Stimulated activated CD8-positive, alpha-beta memory T cell treated with anti-CD3 and anti-CD28 coated beads, Interleukin-15, amount 100 ng/mL, for 48 hours (primary cell): ENCODE results near the gene RBBP8NL.

Source experiments
- DNase-seq, 2 donors: peaks; one replicate each; pipeline ENCODE4 v3.0.0-alpha.2; 2020; ENCODE audit warnings: low read depth in 2 of 2

RBBP8NL gene

DNA sequence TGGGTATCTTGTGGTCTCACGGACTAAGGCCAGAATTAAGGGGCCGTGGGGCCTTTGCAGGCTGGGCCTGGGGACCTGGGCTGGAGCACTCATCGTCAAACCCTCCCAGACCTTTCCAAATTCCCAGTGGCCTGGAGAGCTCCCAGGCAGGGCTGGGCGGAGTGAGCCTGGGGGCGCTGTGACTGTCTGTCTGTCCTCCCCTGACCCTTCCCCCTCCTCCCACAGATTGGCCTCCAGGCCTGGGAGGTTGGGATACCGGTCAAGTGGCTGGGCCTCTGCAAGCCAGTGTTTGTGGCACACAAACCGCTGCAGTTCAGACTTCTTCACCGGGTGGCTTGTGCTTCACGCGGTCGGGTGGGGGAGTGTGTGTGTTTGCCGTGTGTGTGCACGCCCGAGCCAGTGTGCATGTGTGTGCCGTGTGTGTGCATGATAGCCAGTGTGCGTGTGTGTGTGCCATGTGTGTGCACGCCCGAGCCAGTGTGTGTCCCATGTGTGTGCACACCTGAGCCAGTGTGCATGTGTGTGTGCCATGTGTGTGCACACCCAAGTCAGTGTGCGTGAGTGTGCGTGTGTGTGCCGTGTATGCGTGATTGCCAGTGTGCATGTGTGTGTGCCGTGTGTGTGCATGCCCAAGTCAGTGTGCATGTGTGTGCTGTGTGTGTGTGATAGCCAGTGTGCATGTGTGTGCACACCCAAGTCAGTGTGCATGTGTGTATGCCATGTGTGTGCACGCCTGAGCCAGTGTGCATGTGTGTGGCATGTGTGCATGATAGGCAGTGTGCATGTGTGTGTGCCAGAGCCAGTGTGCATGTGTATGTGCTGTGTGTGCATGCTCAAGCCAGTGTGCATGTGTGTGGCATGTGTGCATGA lies 6.3 kb downstream of the RBBP8NL start:
- DNase-seq = no peak

DNA sequence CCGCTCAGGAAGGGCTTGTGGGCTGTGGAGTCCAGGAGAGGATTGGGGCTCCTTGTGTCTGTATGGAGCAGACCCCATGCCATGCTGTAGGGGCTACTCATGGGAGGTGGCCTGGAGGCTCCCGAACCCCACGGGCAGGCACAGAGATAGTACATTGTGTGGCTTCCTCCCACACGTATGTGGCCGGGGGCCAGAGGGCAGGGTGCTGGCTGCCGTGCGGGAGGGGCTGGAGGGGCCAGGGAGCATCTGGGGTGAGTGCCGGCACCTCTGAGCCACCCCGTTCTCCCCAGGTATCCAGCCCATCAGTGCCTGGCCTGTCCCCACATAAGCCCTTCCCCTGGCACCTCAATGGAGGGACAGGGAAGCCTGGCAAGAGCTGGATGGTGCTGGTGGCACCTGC lies 7.6 kb downstream of the RBBP8NL start:
- no peak for DNase-seq

DNA sequence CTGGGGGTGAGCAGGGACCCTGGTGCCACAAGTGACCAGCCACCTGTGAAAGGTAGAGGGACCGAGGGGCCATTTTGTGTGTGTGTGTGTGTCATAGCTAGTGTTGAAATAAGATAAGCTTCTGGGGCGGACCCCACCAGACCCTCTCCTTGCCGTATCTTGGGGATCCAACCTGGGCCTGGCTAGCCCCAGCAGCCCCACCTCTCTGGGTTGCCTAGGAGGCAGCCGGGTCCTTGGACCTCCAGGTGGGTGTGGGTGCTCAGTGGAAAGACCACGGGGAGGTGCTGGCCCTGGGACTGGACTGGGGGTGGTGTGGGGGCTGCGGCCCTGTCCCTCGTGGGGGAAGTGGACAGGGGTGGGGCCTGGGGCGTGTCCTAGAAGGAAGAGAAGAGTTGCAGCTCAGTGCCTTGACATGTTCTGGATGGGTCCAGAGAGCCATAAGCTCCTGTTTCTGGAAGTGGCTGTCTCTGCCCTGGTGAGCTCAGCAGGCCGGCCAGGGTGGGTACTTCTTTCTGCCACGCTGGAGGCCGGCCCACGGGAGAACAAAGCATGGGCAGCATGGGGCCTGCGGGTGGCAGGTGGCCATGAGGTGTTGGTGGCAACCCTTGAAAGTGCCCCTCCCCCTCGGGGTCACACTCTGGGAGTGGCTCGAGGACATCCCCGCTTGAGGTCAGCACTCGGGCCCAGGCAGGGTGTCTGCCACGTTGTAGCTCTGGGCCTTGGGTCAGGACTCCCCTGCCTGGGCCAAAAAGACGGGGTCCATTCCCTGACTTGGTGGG lies 8.4 kb downstream of the RBBP8NL start:
- DNase-seq = no peak

DNA sequence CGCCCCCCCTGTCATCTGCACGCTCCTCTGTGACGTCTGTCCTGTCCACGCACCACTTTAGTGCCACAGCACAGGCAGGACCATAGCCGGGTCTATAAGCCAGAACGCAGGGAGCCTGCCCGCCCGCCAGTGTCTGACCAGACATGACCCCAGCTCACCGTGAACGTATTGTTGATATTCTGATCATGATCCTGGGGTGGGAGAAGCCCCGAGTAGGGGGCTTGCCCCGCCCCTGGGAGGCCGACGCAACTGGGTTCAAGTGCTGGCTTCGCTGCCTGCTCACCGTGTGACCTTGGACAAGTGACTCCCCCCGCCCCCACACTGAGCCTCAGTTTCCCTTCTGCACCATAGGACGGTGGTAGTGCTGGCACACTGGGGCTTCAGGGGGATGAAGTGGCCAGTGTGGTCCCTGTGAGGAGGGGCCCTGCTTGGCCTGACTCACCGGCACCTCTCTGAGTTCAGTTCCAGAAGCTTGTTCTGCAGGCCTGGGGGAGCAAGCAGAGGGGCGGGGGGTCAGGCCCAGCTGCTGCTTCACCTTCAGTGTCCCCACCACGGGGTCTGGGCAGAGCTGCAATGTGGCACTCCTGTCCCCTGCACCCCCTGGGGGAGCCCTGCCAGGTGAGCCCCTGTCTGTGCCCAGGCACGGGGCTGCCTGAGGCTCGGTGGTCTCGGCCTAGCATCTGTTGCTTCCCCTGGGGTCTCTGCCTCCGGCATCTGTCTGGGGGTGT lies 9.2 kb downstream of the RBBP8NL start:
- DNase-seq = no peak

DNA sequence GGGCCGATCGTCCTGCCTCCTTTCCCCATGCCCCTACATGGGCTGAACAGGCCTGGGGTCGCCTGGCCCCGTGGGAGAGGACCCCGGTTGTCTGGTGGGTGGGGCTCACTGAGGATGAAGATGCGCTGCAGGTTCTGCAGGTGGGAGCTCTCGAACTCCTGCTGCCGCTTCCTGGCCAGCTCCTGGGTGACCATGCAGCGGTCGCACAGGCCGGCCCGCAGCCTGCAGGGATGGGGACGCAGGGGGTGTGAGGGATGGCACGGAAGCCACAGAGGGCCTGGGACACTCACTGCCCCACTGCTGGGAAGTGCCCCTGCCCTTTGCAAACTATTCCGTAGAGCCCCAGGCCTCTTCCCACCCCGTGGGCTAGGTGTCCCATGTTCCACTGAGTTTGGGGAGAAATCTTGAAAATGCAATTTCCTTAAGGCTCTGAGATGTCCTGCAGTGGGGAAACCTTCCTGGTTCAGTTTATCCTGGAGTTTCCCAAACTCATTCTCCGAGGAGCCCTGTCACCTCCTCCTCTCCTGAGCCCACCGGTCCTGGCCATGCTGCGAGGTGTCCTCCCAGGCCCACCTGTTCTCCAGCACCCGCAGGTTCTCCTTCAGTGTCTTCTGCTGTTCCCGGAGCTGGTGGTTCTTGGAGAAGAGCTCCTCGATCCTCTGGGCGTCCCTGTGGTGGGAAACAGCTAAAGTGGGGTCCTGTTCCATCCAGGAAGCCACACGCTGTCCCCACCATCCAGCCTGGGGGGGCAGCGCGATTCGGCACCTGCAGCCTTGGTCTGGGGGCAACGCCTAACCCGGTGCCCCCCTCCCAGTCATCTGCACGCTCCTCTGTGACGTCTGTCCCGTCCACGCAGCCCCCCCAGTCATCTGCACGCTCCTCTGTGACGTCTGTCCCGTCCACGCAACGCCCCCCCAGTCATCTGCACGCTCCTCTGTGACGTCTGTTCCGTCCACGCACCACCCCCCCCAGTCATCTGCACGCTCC lies 10.4 kb downstream of the RBBP8NL start:
- DNase-seq = no peak

DNA sequence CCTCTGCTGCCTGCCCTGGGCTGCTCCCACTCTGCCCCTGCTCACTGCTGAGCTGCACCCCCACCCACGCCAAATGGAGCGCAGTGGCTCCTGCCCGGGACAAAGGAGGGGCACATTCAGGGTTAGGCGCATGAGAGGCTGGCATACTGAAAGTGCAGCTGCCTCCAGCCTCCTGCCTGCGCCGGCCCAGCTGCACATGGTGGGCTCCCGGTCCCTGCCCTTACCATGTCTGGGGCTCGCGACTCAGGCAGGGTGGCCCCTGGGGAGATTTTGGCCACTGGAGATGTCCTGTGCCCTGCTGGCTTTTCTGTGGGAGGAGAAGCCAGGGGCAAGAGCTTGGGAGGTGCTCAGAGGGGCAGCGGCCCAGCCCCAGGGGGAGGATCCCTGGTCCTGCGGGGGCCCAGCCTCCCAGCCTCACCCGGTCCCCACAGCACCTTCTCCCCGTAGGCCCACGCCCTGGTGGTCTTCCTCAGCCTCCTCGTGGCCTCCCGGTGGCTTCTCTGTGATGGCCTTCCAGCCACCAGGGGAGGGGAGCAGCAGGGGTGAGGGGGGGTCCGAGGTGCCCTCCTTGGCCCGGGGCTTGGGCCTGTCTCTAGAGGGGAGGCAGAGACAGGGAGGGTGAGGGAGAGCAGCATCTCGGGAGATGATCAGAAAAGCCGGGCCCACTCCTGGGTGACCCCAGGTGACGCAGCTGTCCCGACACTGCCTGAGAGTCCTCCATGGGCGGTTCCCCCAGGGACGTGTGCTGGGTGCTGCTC lies 11.8 kb downstream of the RBBP8NL start:
- no peak for DNase-seq

DNA sequence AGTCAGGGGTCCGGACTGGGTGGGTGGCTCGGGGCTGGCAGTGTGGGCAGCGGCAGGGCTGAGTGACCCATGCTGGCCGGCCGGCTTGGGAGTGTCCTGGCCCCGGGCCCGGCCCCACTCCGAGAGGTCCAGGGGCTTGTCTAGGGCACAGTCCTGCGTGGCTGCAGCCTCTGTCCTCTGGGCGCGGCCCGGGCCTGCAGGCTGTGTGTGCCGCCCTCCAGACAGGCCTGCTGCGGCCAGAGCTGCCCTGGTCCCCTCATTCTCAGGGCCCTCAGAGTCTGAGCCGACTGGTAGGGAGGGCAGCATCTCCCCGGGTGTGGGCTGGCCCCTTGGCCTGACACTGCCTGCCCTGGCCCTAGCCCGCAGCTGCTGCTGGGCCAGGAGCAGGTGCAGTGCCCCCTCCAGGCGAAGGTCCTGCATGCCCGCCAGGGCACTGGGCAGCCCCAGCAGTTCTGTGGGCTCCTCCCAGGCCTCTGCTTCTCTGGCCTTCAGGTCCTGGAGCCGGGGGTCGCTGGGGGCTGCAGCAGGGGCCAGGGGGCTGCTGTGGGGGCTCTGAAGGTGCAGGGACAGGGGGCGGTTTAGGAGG lies 13.3 kb downstream of the RBBP8NL start:
- no peak for DNase-seq

DNA sequence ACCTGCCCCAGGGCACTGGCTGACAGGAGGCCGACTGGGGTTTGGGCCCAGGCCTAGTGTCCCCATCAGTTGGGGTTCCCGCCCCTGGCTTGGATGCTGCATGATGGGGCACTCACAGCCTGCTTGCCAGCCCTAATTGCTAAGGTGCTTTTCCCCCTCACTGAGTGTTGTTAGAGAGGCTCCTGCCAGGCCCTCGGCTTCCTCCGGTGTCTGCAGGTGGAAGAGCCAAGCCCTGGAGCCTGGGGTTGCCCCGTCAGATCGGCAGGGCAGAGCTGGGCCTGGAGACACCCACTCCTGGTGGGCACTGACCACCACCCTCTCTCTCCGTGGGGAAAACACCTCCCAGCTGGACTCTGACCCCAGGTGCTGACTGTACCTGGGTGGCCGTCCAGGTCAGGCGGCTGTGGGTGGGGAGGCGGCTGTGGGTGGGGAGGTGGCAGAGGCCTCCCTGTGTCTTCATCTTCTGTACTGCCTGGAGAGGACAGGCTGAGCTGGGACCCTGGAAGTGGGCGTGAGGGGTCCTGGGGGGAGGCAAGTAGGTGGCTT lies 14.2 kb downstream of the RBBP8NL start:
- no peak for DNase-seq

DNA sequence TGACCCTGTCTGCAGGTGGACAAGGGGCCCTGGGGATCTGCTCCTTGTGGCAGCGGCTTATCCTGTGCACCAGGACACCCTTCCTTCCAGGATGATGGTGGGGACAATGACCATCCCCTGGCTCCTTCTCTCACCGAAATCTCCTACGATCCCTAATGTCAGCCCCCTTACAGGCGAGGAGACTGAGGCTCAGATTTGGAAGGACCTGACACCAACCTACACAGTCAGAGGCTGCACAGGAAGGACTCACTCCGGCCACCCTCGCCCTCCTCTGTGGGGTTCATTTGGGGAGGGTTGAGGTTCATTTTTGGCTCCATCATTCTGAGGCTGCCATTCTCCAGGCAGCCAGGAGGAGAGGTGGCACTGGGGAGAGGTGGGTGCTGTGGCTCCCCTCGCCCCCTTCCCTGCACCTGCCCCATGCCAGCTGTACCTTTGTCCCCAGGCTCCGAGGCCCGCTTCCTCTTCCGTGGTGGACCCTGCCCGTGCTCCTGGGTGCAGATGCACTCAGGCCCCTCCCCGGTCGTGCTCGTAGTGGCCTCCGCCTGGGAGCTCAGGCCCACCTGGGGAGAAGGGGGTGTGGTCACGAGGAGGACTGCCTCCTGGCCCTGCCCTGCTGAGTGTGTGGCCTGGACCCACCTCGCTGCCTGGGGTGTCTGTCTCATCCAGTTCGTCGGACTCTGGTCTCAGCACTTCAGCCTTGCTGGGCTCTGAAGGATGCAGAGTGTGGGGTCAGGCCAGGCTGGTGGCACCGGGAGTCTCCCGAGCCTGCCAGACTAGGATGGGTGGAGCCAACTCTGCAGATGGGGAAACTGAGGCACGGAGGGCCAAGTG lies 14.9 kb downstream of the RBBP8NL start:
- DNase-seq = no peak

DNA sequence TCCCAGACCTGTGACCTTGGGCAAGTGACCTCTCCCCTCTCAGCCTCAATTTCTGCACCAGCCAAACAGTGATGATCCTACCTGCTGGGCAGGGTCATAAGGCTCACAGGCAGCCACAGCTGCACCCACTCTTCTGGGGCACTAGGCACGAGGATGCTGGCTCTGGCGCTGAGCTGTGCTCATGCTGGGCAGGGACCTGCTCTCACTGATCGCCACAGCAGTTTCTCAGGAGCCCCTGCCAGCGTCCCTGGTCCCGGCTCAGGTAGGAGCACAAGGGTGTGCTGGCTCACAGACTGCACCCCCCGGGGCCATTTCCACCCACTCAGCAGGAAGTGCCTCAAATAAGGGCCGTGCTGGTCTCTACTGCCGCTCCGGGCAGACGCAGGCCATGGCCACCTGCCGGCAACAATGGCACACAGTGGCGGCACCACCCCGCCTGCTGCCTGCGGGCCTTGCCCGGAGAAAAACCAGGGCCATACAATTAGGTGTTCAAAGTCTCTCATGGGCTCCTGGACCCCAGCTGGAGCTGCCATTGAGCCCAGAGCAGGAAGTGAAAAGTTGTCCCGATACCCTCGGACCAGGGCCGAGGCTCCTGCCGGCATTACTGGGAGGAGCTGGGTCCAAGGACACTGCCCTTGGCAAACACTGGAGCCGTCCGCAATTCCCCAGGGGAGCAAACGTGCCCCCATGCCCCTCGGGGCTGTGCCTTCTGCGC lies 15.7 kb downstream of the RBBP8NL start:
- no peak for DNase-seq

DNA sequence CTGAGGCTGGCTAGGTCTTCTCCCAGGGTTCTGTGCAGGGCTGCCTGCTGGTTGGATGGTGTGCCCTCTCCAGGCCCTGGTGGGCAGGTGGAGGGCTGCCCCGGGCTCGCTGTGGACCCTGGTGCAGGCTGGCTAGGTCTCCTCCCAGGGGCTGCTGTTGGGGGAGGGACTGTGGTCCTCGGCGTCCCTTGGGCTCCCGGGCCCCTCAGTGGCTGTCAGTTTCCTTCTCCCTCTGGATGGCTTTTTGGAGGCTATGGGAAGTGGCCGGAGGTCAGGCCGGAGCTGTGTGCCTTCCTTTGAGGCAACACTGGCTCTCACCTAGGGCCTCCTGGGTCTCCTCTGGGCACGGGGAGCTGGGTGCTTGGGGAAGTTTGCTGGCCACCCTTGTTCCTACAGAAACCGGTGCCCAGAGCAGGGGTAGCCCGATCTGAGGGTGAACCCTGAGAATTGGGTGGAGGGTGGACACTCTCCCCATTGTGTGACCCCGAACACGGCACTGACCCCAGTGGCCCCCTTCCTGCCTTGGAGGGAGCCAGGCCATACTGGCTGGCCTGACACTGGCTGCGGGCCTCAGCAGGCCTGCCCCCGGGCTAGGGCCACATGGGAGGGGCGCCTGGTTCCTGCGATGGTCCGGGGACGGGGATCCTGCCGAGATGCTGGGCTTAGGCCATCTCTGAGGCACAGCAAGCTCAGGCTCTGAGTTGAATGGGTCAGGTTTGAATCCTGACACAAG lies 16.4 kb downstream of the RBBP8NL start:
- DNase-seq = no peak

DNA sequence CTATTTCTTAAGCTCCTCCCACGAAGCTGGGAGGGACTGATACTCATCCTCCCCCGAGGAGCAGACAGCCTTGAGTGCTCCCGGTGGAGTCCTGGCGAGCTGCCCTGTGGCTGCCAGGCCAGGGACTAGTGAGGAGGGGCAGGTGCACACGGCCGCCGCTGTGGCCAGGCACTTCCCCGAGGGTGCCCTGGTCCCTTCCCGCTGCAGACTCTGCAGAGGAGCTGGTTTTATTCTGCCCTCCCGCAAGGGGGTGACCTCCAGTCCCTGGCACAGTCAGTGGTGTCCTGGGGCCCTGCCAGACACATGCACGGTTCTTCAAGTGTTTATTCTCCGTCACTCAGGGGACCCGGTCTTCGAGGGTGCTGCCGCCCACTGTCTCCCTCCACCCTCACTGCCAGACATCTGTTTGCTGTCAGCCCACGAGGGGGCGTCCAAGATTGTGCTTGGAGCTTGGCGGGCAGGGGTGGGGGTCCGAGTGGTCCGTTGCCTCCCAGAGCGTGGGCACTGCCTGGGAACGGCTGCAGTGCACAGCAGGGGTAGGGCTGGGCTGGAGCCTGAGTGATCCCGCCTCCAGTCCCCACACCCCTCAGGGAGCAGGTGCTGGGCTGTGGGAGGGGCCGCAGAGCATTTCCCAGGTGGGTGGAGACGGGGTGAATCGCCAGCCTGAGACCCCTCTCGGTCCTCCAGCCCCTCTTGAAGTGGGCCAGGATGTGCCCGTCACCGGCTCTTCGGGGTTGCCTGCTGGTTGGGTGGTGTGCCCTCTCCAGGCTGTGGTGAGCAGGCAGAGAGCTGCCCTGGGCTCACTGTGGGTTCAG lies 17.2 kb downstream of the RBBP8NL start:
- DNase-seq = no peak

DNA sequence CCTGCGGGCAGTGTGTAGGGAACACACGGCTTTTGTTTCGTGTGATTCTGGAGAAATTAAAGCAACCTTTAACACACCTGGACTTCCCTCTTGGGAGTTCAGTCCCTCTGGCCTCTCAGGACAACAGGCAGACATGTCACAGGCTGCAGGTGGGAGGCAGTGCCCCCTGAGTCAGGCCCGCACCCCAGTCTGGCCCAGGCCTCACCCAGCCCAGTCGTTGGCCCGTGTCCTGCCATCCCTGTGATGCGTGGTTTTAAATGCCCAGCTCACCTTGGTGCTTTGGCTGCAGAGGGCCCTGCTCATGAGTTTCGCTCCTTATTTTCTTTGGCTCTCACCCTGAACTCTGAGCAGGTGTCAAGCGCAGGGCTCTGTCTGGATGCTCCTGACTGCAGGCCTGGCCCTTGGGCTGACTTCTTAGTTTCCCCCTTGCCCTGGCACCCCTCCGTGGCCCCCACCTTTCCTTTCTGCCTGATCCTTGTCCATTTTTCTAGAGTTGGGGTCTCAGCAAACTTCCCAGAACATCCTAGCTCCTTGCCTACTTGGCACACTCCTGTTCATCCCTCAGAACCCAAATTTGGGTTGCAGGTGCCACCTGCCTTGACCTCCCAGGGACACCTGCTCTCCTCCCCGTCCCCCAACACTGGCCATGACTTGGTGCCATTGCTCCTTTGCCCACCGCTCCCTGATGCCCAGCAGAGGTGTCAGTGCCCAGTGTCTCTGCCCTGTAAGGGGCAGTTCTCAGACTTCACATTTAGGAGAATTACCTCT lies 18.1 kb downstream of the RBBP8NL start:
- DNase-seq = no peak

DNA sequence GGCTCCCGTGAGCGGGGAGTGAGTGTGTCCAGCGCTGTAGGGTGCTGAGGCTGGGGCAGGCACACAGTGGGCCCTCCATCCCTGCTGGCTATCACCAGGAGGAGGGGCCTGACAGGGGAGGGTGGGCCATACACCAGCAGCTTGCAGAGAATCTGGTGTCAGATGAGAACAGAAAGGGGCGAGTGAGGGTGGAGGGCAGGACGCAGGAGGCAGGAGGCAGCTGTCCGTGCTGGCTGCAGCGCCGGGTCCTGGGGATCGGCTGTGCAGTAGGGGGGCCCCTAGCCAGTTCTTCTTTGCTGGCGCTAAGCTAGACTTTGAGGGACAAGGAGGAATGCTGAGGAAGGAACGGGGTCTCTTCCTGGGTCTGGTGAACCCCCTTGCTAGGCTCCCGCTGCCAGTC lies 18.7 kb downstream of the RBBP8NL start:
- DNase-seq = no peak

DNA sequence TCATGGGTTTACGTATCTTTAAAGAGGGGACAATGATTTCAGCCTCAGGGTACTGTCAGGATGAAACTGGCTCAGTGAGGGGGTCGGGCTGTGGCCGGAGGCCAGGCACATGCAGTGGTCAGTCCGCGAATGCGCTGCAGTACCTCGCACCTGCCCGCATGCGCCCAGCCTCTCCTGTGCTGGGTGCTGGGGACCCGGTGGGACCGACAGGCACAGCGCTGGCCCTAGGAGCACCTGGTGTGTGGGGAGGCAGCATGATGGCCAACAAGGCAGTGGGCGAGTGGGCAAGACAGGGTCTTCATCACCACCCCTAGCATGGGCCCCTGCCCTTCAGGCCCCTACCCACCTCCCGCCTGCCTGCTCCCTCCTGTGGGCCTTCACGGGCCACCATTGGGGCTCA lies 19.3 kb downstream of the RBBP8NL start:
- DNase-seq = no peak
